AG09319 (cell line): ENCODE measurements around the gene SRSF3.
A peak's percentile ranks its signal among the peaks of the same experiment; 100 is the strongest.

Experiments used
- DNase-seq: peaks from one replicate; pipeline ENCODE4 v3.0.0-alpha.2; 2010; ENCODE audit warnings: low read depth; ENCODE audit errors: extremely low read depth
- TF ChIP-seq, protein P1 (sequence below): IDR thresholded peaks from 2 replicates; pipeline ENCODE4 v1.5.1; 2011; ENCODE audit warnings: low read depth, mild to moderate bottlenecking, inconsistent platforms, low read length, moderate library complexity

Gene SRSF3

DNA sequence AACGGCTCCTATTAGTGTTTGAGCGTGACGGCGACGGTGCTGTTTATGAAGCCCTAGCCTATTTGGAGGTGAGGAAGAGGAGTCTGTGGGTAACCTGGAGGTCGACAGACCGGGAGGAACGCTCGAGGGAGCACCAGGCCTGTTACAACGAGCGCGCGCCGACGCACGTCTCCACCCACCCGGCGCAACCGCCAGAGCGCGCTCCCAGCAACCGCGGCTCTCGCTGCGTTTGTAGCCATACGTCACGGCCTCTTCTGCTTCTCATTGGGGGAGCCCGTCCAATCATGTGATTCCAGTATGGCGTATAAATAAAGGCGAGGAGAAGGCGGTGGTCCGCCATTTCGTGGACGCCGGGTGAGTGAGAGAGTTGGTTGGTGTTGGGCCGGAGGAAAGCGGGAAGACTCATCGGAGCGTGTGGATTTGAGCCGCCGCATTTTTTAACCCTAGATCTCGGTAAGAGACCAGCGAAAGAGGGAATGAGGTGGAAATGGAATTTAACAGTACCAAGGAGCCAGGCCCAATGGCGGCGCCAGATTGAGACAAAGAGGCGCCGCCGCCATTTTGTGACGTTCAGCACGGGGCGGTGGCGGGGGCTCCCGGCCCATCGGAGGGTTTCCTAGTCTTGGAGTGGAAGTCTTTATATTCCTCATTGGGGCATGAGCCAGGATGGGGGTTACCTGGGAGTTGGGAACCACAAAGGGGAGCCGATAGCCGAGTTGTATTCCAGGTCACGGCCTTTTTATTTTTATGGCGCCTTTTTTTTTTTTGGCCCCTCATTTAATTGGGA is at the start of gene SRSF3:
TSS of gene SRSF3 (plus strand) at position 334 of the 787 bp plus-strand sequence. CDS start 2,401 bp downstream, outside the sequence.
- peak; percentile 95 for DNase-seq
- TF ChIP-seq, protein P1, sequence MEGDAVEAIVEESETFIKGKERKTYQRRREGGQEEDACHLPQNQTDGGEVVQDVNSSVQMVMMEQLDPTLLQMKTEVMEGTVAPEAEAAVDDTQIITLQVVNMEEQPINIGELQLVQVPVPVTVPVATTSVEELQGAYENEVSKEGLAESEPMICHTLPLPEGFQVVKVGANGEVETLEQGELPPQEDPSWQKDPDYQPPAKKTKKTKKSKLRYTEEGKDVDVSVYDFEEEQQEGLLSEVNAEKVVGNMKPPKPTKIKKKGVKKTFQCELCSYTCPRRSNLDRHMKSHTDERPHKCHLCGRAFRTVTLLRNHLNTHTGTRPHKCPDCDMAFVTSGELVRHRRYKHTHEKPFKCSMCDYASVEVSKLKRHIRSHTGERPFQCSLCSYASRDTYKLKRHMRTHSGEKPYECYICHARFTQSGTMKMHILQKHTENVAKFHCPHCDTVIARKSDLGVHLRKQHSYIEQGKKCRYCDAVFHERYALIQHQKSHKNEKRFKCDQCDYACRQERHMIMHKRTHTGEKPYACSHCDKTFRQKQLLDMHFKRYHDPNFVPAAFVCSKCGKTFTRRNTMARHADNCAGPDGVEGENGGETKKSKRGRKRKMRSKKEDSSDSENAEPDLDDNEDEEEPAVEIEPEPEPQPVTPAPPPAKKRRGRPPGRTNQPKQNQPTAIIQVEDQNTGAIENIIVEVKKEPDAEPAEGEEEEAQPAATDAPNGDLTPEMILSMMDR = peak; percentile 43

DNA sequence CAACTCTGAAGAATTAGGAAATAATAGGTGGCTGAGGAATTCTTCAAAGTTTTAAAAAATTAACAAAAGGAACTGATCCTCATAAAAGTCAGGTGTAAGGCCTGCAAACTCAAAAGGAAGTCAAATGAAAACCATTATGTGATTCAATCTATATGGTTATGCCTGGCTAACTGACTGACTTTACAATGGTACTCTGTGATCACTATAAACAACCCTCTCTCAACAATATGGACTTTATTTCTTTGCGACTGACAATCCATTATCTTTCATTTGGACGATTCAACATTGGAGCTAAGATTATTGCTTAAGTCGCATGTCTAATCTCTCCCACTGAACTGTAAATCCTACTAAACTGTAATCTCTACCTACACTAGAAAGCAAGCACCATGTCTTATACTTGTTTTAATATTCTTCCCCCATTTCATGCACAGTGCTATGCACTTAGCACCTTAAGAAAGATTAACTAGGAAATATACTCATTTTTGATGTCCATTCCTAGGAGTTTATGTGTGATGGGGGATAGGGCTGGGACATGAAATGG is 48.3 kb upstream of the SRSF3 start:
- no peak for DNase-seq
- TF ChIP-seq, protein P1 = no peak

DNA sequence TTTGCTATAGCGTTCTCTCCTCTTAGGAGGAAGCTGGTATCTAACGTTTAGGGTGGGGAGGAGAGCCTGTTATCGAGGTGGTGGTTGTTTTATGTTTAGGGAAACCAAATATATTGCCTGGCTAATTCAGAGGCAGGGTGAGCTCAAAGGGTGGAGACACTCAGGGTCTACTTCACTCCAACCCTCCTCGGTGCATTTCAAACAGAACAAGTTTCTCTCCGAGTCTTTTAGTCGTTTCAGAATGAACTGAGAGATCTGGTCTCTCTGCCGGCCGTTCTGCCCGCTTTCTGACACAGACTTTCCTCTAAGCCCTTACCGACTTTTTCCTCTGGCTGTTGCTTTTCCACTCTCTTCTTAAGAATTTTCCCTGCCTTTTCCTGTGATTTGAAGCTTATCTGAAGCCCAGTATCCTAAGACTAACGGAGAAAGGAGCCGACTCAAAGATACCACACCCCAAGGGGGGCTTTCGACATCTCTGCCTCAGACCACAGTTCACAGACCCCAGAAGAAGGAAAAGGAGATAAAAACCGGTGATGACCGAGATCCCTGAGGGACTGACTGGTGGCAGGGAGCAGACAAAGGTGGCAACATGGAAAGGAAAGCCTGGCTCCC is 47.7 kb upstream of the SRSF3 start:
- no peak for DNase-seq
- TF ChIP-seq, protein P1 = no peak

DNA sequence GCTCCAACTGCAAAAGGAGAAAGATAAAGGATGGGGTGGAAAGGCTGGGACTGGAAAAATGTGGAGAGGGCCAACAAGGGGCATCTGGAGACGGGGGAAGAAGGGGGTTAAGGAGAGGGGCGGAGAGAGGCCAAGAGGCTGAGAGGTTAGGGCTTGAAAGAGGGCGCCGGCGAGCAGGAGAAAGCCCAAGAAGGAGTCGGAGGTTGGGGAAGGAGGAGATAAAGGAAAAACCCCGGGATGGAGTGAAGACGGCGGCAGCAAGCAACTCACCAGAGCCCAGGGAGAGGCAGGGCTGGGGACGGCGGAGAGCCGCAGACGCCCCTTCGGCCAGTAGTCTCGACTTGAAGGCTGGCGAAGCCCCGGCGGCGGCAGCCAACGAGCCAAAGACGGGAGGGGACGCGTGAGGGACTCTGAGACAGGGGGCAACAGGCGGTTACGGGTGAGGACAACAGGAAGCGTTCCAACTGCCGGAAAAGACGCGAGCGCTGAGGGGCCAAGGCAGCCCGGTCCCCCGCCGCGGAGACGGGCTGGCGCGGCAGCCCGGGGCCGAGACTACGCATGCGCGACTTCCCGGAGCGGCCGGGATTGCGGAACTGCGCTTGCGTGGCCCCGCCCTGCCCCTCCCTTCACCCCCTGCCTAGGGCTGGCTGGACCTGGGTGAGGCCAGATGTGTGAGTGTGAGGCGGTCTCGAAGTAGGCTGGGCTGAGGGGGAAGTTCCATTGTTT is 47.1 kb upstream of the SRSF3 start, which contains the start of gene STK38:
TSS of gene STK38 (minus strand) at position 560 of the 726 bp plus-strand sequence. CDS start 7,277 bp downstream, outside the sequence.
- TF ChIP-seq, protein P1 = peak; percentile 33
- peak; percentile 65 for DNase-seq

DNA sequence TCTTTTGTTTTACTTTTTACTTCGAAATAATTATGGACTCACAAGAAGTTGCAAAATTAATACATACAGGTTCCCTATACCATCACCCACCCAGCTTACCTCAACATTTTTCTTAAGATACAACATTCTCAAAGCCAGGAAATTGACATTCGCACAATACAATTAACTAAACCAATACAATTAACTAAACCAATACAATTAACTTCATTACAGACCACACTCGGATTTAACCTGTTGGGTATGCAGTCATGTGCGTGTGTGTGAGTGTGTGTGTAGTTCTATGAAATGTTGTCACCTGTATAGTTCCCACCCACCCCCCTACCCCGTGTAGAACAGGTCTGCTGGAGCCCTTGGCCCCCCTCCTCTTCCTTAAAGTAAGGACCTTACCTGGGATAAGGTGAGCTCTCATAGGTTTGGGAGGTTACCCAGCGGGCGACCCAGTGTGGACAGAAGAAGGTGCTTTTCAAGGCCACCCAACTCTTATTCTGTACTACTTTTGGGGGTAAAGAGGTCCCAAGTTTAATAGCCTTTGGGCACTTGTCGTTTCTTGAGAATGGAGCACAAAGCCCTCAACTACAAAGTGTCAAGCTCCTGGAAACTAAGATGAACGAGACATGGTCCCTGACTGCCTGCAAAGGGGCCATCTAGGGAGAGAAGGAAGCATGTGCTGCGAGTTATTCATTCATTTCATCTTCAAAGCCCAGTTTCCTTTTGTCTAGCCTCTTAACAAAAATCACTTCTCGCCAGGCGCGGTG is 46.3 kb upstream of the SRSF3 start:
- no peak for DNase-seq

DNA sequence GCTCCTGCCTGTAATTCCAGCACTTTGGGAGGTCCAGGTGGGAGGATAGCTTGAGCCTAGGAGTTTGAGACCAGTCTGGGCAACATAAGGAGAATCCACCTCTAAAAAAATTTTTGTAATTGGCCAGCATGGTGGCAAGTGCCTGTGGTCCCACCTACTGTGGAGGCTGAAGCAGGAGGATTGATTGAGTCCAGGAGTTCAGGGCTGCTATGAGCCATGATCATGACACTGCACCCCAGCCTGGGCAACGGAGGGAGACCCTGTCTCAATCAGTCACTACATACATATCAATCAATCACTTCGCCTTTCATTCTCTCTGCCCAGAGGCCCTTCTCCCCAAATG is 45.8 kb upstream of the SRSF3 start:
- no peak for DNase-seq
- TF ChIP-seq, protein P1 = no peak

More for the DNA sequence above, 46.3 kb upstream of the SRSF3 start:
- TF ChIP-seq, protein P1 = no peak
